Upper lobe of right lung (tissue), 1 donor: ENCODE results near the gene THSD4. TPM values are rescaled to one million over a fixed set of nuclear protein-coding genes. Genes with fewer than 3 reads are reported as not detected.
A peak's percentile ranks its signal among the peaks of the same experiment; 100 is the strongest.

Experiments used
- ATAC-seq: fragments of 200-7000 bp; cut with Tn5 transposase; one replicate; pipeline ENCODE4 v1.9.1; 2020; ENCODE audit warnings: mild to moderate bottlenecking, moderate library complexity
- DNase-seq: peaks from one replicate; pipeline ENCODE4 v3.0.0-alpha.2; 2020
- H3K27ac ChIP-seq: fragments of 200-600 bp; one replicate; pipeline ENCODE4 v1.8.0; 2022
- H3K27me3 ChIP-seq: fragments of 200-600 bp; one replicate; pipeline ENCODE4 v1.8.0; 2022; ENCODE audit warnings: mild to moderate bottlenecking
- H3K36me3 ChIP-seq: fragments of 200-600 bp; one replicate; pipeline ENCODE4 v1.8.0; 2022
- H3K4me1 ChIP-seq: fragments of 200-600 bp; one replicate; pipeline ENCODE4 v1.8.0; 2022
- H3K4me3 ChIP-seq: fragments of 200-600 bp; one replicate; pipeline ENCODE4 v1.8.0; 2022; ENCODE audit warnings: mild to moderate bottlenecking
- H3K9me3 ChIP-seq: fragments of 200-600 bp; one replicate; pipeline ENCODE4 v1.8.0; 2022
- intact Hi-C: fragments of 100-400 bp; cut with DNase I; formaldehyde crosslinking; loops from one replicate; pipeline ENCODE4 v1.11.0; 2022
- total RNA-seq: library from RNA; stranded (reverse); fragmentation: NEBNext Ultra II Directional; extraction: Animal tissue kit (Norgen Biotek cat#: 25700); gene quantifications from one replicate; pipeline ENCODE4 v1.2.1, GENCODE V29; 2021
- TF ChIP-seq, protein P1 (sequence below): fragments of 200-600 bp; IDR thresholded peaks from one replicate; pipeline ENCODE4 v1.8.0; 2022; ENCODE audit warnings: antibody characterized with exemption
- donor health status: DM: no; HTN: yes; CAD: no; lungs with severe emphysema.

THSD4 gene
- total RNA-seq, 1 donor from 2014 or later, result 25.6 TPM

GRCh38 chr15:71677766-71678165, 562.5 kb downstream of the THSD4 start:
- TF ChIP-seq, protein P1, sequence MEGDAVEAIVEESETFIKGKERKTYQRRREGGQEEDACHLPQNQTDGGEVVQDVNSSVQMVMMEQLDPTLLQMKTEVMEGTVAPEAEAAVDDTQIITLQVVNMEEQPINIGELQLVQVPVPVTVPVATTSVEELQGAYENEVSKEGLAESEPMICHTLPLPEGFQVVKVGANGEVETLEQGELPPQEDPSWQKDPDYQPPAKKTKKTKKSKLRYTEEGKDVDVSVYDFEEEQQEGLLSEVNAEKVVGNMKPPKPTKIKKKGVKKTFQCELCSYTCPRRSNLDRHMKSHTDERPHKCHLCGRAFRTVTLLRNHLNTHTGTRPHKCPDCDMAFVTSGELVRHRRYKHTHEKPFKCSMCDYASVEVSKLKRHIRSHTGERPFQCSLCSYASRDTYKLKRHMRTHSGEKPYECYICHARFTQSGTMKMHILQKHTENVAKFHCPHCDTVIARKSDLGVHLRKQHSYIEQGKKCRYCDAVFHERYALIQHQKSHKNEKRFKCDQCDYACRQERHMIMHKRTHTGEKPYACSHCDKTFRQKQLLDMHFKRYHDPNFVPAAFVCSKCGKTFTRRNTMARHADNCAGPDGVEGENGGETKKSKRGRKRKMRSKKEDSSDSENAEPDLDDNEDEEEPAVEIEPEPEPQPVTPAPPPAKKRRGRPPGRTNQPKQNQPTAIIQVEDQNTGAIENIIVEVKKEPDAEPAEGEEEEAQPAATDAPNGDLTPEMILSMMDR, result no peak
- H3K27me3 ChIP-seq, result no peaks in the 10 kb centered on the region
- intact Hi-C loops, result no loop called here
- H3K4me1 ChIP-seq, result peaks cover 6% of the 10 kb centered on the region
- H3K27ac ChIP-seq, result no peak overlapping the region
- ATAC-seq (no peak), DNase-seq (no peak)
- H3K9me3 ChIP-seq, result no peaks in the 10 kb centered on the region
- H3K4me3 ChIP-seq, result no peak overlapping the region
- no peaks in the 10 kb centered on the region for H3K36me3 ChIP-seq

- Histone ChIP-seq H3K4me3 (no peak overlapping the region), H3K36me3 (no peaks in the 10 kb centered on the region), H3K27me3 (no peaks in the 10 kb centered on the region), H3K27ac (no peak overlapping the region), H3K9me3 (no peaks in the 10 kb centered on the region), H3K4me1 (peaks cover 6% of the 10 kb centered on the region)
- DNase-seq (no peak), ATAC-seq (no peak)
- TF ChIP-seq, protein P1, result no peak
- intact Hi-C loops, result no loop called here
Observed at GRCh38 chr15:71678191-71678590, 562.9 kb downstream of the THSD4 start.

- DNase-seq (no peak), ATAC-seq (no peak)
- Histone ChIP-seq H3K27me3 (no peaks in the 10 kb centered on the region), H3K27ac (no peak overlapping the region), H3K9me3 (no peaks in the 10 kb centered on the region), H3K4me1 (peaks cover 6% of the 10 kb centered on the region), H3K36me3 (no peaks in the 10 kb centered on the region), H3K4me3 (no peak overlapping the region)
- TF ChIP-seq, protein P1, result no peak
- intact Hi-C loops, result no loop called here
Observed at GRCh38 chr15:71678605-71679004, 563.3 kb downstream of the THSD4 start.

GRCh38 chr15:71679223-71679792, 564.0 kb downstream of the THSD4 start:
- H3K4me3 ChIP-seq, result no peak overlapping the region
- peaks cover 6% of the 10 kb centered on the region for H3K4me1 ChIP-seq
- H3K9me3 ChIP-seq, result no peaks in the 10 kb centered on the region
- DNase-seq (no peak), ATAC-seq (no peak)
- intact Hi-C loops, result no loop called here
- TF ChIP-seq, protein P1, result no peak
- no peak overlapping the region for H3K27ac ChIP-seq
- H3K36me3 ChIP-seq, result no peaks in the 10 kb centered on the region
- H3K27me3 ChIP-seq, result no peaks in the 10 kb centered on the region

DNA sequence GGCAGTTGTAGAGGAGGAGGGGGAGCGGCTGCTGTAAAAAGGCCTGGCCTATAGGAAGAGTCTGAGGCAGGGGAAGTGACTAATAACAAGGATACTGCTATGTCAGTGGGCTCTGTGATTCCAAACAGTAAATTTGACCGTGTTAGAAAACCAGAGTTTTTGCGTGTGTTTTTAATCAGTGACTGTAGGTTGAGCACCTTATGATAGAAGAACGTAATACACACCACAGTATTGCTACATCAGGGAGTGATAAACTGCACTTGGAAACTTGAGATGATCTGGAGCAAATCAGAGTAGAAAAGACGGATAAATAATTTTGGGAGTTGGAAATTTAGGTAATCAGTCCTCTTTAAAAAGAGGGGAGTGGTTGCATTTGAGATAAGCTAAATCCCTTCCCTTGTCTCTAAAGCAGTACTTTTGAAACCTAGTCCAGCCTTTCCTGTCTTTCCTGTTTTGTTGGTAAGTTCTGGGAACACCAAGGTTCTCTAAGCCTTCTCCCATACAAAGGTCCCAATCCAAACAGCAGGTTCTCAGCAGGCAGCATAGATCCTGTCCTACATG, 564.6 kb downstream of the THSD4 start:
- TF ChIP-seq, protein P1, result no peak
- H3K27ac ChIP-seq, result no peak overlapping the region
- intact Hi-C loops, result no loop called here

More for the DNA sequence above, 564.6 kb downstream of the THSD4 start:
- no peaks in the 10 kb centered on the region for H3K36me3 ChIP-seq
- DNase-seq, result no peak
- H3K9me3 ChIP-seq, result no peaks in the 10 kb centered on the region
- peak; percentile 54 for ATAC-seq
- no peaks in the 10 kb centered on the region for H3K27me3 ChIP-seq
- H3K4me3 ChIP-seq, result no peak overlapping the region
- peaks cover 6% of the 10 kb centered on the region for H3K4me1 ChIP-seq
